GM21723 (cell line): ENCODE data around the gene TP53TG3E.
"Not testable (repeated sequence)": the region's sequence is repeated elsewhere in the genome, so short reads cannot be mapped to it uniquely, and the experiment has no call there.

Source experiments
- ATAC-seq: cut with Tn5 transposase; IDR thresholded peaks from one replicate; pipeline ENCODE4 v1.9.1; 2021; ENCODE audit warnings: mild to moderate bottlenecking, moderate library complexity; ENCODE audit not compliant: unreplicated experiment

The TP53TG3E gene

GRCh38 chr16:33304006-33304405 lies at the start of gene TP53TG3E:
TP53TG3E (plus strand) TSS chr16:33304306; CDS start chr16:33304374, 68 bp downstream.
- ATAC-seq = not testable (repeated sequence)

- not testable (repeated sequence) for ATAC-seq
These were observed 32.3 kb downstream of the TP53TG3E start for GRCh38 chr16:33336226-33337012.

GRCh38 chr16:33337627-33338542 lies 33.8 kb downstream of the TP53TG3E start:
- ATAC-seq = not testable (repeated sequence)

GRCh38 chr16:33338543-33338951 lies 34.4 kb downstream of the TP53TG3E start:
- ATAC-seq = not testable (repeated sequence)

GRCh38 chr16:33339093-33340061 lies 35.3 kb downstream of the TP53TG3E start:
- ATAC-seq = not testable (repeated sequence)
